Measurements from ENCODE around the gene SLC38A7.
"Not testable (repeated sequence)": the region's sequence is repeated elsewhere in the genome, so short reads cannot be mapped to it uniquely, and the experiment has no call there.

Gene SLC38A7

GRCh38 chr16:58684001-58684353 lies 593 bp downstream of the SLC38A7 start:
- DNase-seq: peak; percentile 20
- in situ Hi-C loops (cut with MboI; ENCODE audit: low pct_unique_long_range_greater_than_20kb, low sequenced_read_pairs): no loop called here

- in situ Hi-C loops (cut with MboI; ENCODE audit: low pct_unique_long_range_greater_than_20kb, low sequenced_read_pairs): no loop called here
- no peak for DNase-seq
Observed at GRCh38 chr16:58679763-58680162, 4.8 kb downstream of the SLC38A7 start.

- DNase-seq: no peak
- in situ Hi-C loops (cut with MboI; ENCODE audit: low pct_unique_long_range_greater_than_20kb, low sequenced_read_pairs): no loop called here
Observed at GRCh38 chr16:58678716-58679115, 5.9 kb downstream of the SLC38A7 start.

DNA sequence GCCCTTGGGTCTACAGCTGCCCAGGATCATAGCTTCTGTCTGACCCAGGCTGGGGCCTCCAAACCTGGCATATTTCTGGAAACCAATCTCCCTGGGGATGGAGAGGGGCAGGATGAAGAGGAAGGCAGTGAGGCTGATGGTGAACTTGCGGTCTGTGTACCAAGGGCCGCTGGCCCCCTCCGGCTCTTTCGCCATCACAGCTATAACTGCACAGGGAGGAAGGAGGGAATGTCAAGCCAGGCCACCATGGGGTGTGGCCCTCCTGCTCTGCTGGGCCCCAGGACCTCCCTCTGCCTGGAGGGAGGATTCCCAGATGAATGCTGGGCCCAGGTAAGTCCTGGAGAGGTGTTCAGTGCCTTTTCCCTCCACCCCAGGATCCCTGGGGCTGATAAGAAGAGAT lies 6.3 kb downstream of the SLC38A7 start:
- in situ Hi-C loops (cut with MboI; ENCODE audit: low pct_unique_long_range_greater_than_20kb, low sequenced_read_pairs): no loop called here
- DNase-seq: no peak

GRCh38 chr16:58670946-58671583 lies 13.5 kb downstream of the SLC38A7 start:
- in situ Hi-C loops (cut with MboI; ENCODE audit: low pct_unique_long_range_greater_than_20kb, low sequenced_read_pairs): loop anchor here (25.0 kb wide), 1 partner anchor 334 kb away; no protein-coding TSS in a partner anchor
- no peak for DNase-seq

GRCh38 chr16:58670177-58670576 lies 14.4 kb downstream of the SLC38A7 start:
- DNase-seq: no peak
- in situ Hi-C loops (cut with MboI; ENCODE audit: low pct_unique_long_range_greater_than_20kb, low sequenced_read_pairs): loop anchor here (25.0 kb wide), 1 partner anchor 333 kb away; no protein-coding TSS in a partner anchor

DNA sequence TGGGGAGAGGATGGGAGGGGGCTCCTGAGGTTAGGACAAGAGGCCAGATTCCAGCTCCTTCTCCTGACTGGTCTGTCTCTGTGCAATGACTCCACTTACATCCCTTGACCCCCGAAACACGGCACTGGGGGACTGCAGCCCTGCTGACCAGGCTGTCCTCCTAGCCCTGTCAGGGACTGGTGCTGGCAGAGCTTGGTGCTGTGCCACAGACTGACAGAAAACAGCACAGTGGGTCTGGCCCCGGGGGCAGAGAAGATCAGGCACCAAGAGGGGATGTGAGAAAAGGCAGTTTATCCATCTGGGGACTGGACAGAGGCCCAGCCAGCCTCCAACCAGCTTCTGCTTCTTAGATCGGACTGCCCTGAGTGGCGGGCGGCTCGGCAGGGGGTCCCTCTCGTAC lies 19.4 kb downstream of the SLC38A7 start:
- in situ Hi-C loops (cut with MboI; ENCODE audit: low pct_unique_long_range_greater_than_20kb, low sequenced_read_pairs): loop anchor here (25.0 kb wide), 1 partner anchor 328 kb away; no protein-coding TSS in a partner anchor
- no peak for DNase-seq

DNA sequence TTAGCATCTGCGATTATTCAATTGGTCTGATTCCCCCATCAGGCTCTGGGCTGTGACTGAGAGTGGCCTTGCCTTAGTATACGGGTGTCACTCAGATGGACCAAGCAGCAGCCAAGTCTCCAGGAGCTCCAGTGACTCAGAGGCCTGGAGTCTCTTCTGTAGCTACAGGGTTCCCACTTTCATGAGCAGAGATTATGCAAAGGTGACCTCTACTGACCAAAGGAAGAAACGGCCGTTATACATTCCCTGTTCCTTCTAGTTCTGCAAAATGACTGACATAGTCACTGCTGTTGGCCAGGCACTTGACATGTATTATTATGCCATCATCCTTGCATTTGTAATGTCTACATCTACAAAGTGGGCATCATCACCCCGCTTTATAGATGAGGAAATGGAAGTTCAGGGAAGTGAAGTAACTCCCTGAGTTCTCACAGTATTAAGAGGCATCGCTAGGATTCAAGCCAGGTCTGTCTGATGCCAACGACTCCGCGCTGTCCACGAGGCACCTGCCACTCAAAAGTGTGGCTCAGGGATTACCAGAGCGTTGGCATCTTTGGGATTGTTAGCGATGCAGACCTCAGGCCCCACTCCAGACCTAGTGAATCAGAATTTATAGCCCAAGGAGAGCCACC lies 23.3 kb downstream of the SLC38A7 start:
- peak; percentile 78 for DNase-seq
- in situ Hi-C loops (cut with MboI; ENCODE audit: low pct_unique_long_range_greater_than_20kb, low sequenced_read_pairs): loop anchor here (25.0 kb wide), 1 partner anchor 324 kb away; no protein-coding TSS in a partner anchor

DNA sequence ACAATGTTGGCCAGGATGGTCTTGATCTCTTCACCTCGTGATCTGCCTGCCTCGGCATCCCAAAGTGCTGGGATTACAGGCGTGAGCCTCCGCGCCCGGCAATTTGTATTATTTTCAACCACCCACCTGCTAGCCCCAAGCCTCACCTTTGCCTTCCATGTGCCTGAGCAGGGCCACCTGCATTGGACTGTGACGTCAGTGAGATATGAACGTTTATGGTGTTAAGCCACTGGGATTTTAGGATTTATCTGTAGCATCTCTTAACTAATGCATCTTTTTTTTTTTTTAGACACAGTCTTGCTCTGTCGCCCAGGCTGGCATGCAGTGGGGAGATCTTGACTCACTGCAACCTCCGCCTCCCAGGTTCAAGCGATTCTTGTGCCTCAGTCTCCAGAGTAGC lies 24.7 kb downstream of the SLC38A7 start:
- in situ Hi-C loops (cut with MboI; ENCODE audit: low pct_unique_long_range_greater_than_20kb, low sequenced_read_pairs): loop anchor here (25.0 kb wide), 1 partner anchor 323 kb away; no protein-coding TSS in a partner anchor
- DNase-seq: not testable (repeated sequence)

DNA sequence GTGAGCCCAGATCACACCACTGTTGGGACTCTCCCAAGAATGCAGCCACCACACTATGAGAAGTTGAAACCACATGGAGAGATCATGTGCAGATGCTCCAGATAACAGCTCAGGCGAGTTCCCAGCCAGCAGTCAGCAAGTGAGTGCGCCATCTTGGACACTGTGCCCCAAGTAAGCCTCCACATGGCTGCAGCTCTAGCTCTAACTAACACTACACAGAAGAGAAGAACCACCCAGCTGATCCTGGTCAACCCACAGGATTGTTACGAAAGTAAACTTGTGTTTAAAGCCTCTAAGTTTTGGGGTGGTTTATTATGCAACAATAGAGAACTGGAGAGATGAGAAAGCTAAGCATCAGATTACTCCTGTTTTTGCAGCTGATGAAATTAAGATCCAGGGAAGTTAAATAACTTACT lies 25.8 kb downstream of the SLC38A7 start:
- peak; percentile 9 for DNase-seq
- in situ Hi-C loops (cut with MboI; ENCODE audit: low pct_unique_long_range_greater_than_20kb, low sequenced_read_pairs): loop anchor here (25.0 kb wide), 1 partner anchor 322 kb away; no protein-coding TSS in a partner anchor

- in situ Hi-C loops (cut with MboI; ENCODE audit: low pct_unique_long_range_greater_than_20kb, low sequenced_read_pairs): loop anchor here (25.0 kb wide), 1 partner anchor 320 kb away; no protein-coding TSS in a partner anchor
- DNase-seq: no peak
Observed at GRCh38 chr16:58656899-58657298, 27.7 kb downstream of the SLC38A7 start.

GRCh38 chr16:58655215-58655596 lies 29.4 kb downstream of the SLC38A7 start:
- no peak for DNase-seq
- in situ Hi-C loops (cut with MboI; ENCODE audit: low pct_unique_long_range_greater_than_20kb, low sequenced_read_pairs): loop anchor here (25.0 kb wide), 1 partner anchor 318 kb away; no protein-coding TSS in a partner anchor

- in situ Hi-C loops (cut with MboI; ENCODE audit: low pct_unique_long_range_greater_than_20kb, low sequenced_read_pairs): loop anchor here (25.0 kb wide), 1 partner anchor 317 kb away; no protein-coding TSS in a partner anchor
- DNase-seq: no peak
Observed at GRCh38 chr16:58654560-58655214, 29.9 kb downstream of the SLC38A7 start.

- in situ Hi-C loops (cut with MboI; ENCODE audit: low pct_unique_long_range_greater_than_20kb, low sequenced_read_pairs): loop anchor here (25.0 kb wide), 1 partner anchor 315 kb away; no protein-coding TSS in a partner anchor
- DNase-seq: no peak
Observed at GRCh38 chr16:58652741-58653140, 31.8 kb downstream of the SLC38A7 start.

- no peak for DNase-seq
- in situ Hi-C loops (cut with MboI; ENCODE audit: low pct_unique_long_range_greater_than_20kb, low sequenced_read_pairs): loop anchor here (25.0 kb wide), 1 partner anchor 315 kb away; no protein-coding TSS in a partner anchor
Observed at GRCh38 chr16:58651965-58652348, 32.6 kb downstream of the SLC38A7 start.

DNA sequence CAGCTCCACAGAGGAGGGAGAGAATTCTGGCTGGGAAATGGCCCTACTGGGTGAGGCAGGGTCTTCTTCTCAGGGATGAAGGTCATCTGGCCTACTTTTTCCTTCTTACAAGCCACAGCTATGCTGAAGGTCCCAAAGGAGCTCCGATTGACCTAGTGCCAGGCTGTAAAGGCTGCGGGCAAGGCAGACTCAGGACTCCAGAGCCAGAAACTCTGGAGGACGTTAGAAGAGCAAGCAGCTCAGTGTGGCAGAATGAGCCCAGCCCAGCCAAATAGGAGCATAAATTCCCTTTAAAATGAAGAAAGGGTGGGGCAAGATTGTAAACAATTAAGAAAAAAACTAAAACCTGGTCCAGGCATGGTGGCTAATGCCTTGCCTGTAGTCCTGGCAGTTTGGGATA lies 34.9 kb downstream of the SLC38A7 start:
- DNase-seq: no peak
- in situ Hi-C loops (cut with MboI; ENCODE audit: low pct_unique_long_range_greater_than_20kb, low sequenced_read_pairs): loop anchor here (25.0 kb wide), 1 partner anchor 312 kb away; no protein-coding TSS in a partner anchor

DNA sequence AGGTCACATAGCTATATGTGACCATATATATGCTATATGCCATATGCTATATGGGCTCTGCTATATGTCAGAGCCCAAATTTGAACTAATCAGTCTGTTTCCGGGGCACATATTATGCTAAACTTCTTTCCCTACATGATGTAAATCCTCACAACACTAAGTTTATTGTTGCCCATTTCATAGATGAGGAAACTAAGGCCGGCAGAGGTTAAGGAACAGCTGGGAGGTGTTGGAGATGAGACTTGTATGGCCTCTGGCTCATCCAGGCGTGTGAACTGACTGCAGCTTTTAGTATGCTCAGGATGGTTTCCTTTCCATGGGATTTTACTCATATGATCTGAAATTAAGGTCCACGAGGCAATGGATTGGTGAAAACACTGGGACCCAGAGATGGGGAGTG lies 37.5 kb downstream of the SLC38A7 start:
- DNase-seq: no peak
- in situ Hi-C loops (cut with MboI; ENCODE audit: low pct_unique_long_range_greater_than_20kb, low sequenced_read_pairs): no loop called here

DNA sequence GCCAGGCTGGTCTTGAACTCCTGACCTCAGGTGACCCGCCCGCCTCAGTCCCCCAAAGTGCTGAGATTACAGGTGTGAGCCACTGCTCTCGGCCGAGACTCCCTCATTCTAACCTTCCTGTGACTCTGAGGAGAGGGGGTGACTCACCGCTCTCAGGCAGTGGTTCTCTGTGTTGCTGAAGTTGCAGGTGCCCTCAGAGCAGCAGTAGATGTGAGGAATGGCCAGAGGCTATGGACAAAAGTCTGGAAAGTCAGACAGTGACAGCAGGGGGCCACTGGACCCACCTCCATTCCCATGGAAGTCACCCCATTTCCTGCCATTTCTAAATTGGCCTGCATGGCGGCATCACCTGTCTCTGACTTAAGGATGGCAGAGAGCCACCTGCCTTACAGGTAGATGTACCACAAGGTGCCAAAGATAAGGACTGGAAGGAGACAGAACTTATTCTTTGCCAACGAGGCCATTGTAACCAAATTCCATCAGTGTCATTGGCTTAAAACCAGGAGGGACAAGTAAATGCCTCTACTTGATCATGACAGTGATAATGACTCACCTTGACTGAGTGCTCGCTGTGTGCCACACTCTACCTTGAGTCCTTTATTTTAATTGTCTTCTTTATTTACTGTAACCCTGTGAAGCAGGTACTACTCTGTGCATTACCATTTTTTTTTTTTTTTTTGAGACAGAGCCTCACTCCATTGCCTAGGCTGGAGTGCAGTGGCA lies 39.6 kb downstream of the SLC38A7 start:
- no peak for DNase-seq
- in situ Hi-C loops (cut with MboI; ENCODE audit: low pct_unique_long_range_greater_than_20kb, low sequenced_read_pairs): no loop called here

GRCh38 chr16:58644108-58644507 lies 40.5 kb downstream of the SLC38A7 start:
- no peak for DNase-seq
- in situ Hi-C loops (cut with MboI; ENCODE audit: low pct_unique_long_range_greater_than_20kb, low sequenced_read_pairs): no loop called here

Measured in KBM-7 (cell line).